GM12878 (cell line): Measurements from ENCODE around the gene NFYA. TPM values are rescaled to one million over a fixed set of nuclear protein-coding genes. Genes with fewer than 3 reads are reported as not detected.

ENCODE experiments used
- ATAC-seq: fragments of 200-7000 bp; cut with Tn5 transposase; 3 replicates; pipeline ENCODE4 v1.9.1; 2020; ENCODE audit warnings: mild to moderate bottlenecking, moderate library complexity
- BruUV-seq: library from RNA; stranded (reverse); fragments of 400-500 nt; replicated peaks from 2 replicates; lab custom pipeline; 2021; lab: Mats Ljungman, UMichigan
- CTCF ChIA-PET: fragments of 300-600 bp; sonication (Branson Sonifier 250); formaldehyde crosslinking; extraction: SDS; loops from one replicate; lab custom pipeline; 2021; ENCODE audit warnings: inconsistent platforms; lab: Yijun Ruan, JAX
- POLR2A ChIA-PET: fragments of 350-600 bp; formaldehyde crosslinking; extraction: SDS; loops from one replicate; lab custom pipeline; 2021; ENCODE audit warnings: inconsistent platforms; lab: Charles Lee
- RAD21 ChIA-PET: fragments of 300-600 bp; sonication (Branson Sonifier 250); formaldehyde crosslinking; loops from one replicate; lab custom pipeline; 2023; ENCODE audit warnings: antibody characterized with exemption; ENCODE audit not compliant: unreplicated experiment; lab: Charles Lee
- SMC1A ChIA-PET: fragments of 300-600 bp; sonication (Branson Sonifier 250); formaldehyde crosslinking; loops from one replicate; lab custom pipeline; 2023; ENCODE audit not compliant: unreplicated experiment, uncharacterized antibody; lab: Charles Lee
- DNase-seq: peaks from one replicate; pipeline ENCODE4 v3.0.0-alpha.2; 2011; ENCODE audit warnings: low read depth, low spot score
- FAIRE-seq: peaks from 3 replicates; lab custom pipeline; 2011; peaks lifted over from hg19 to GRCh38; lab: Jason Lieb, UNC
- H2AFZ ChIP-seq: 2 replicates; pipeline ENCODE4 v1.6.0; 2011; ENCODE audit warnings: low read depth, low read length, control low read depth; ENCODE audit not compliant: control insufficient read depth
- H3K27ac ChIP-seq: 2 replicates; pipeline ENCODE4 v1.5.1; 2011; ENCODE audit warnings: control low read depth; ENCODE audit not compliant: control insufficient read depth, insufficient read depth
- H3K27me3 ChIP-seq, 2 experiments: replicated peaks in 1 of 2; 2 replicates each; pipeline versions ENCODE4 v1.6.0 to v1.6.1; 2011; ENCODE audit warnings: low read length in 1 of 2; ENCODE audit not compliant: control insufficient read depth in 2 of 2, insufficient read depth in 2 of 2
- H3K36me3 ChIP-seq, 2 experiments: 2 replicates each; pipeline ENCODE4 v1.5.1; 2011; ENCODE audit warnings: low read length in 1 of 2; ENCODE audit not compliant: control insufficient read depth in 2 of 2, insufficient read depth in 2 of 2
- H3K4me1 ChIP-seq: 2 replicates; pipeline ENCODE4 v1.6.1; 2011; ENCODE audit warnings: mild to moderate bottlenecking, low read length, moderate library complexity, mixed read lengths; ENCODE audit not compliant: control insufficient read depth, insufficient read depth
- H3K4me2 ChIP-seq: 2 replicates; pipeline ENCODE4 v1.6.0; 2011; ENCODE audit warnings: control low read depth; ENCODE audit not compliant: control insufficient read depth, insufficient read depth
- H3K4me3 ChIP-seq: fragments of 200-600 bp; sonication (generic); 2 replicates; pipeline ENCODE4 v1.5.1; 2016
- H3K79me2 ChIP-seq: 2 replicates; pipeline ENCODE4 v1.6.0; 2011; ENCODE audit warnings: low read length; ENCODE audit not compliant: control insufficient read depth, insufficient read depth
- H3K9ac ChIP-seq: 2 replicates; pipeline ENCODE4 v1.8.0; 2011; ENCODE audit warnings: low read length, control low read depth, mixed read lengths; ENCODE audit not compliant: control insufficient read depth, insufficient read depth
- H3K9me3 ChIP-seq: replicated peaks from 3 replicates; pipeline ENCODE4 v1.5.1; 2011; ENCODE audit warnings: mild to moderate bottlenecking, low read length; ENCODE audit not compliant: control insufficient read depth, insufficient read depth
- H4K20me1 ChIP-seq: 2 replicates; pipeline ENCODE4 v1.6.0; 2011; ENCODE audit not compliant: control insufficient read depth, insufficient read depth
- CREM ChIP-seq: IDR thresholded peaks from 2 replicates; pipeline ENCODE4 v1.6.1; 2014; ENCODE audit warnings: antibody characterized with exemption, low read depth
- HSF1 ChIP-seq: fragments of 150-350 bp; IDR thresholded peaks from 2 replicates; pipeline ENCODE4 v1.6.1; 2014; ENCODE audit warnings: mild to moderate bottlenecking, low read depth, low read length
- IKZF2 ChIP-seq, 2 experiments: fragments of 450-650 bp; IDR thresholded peaks; 2 replicates each; pipeline ENCODE4 v1.6.1; 2017; ENCODE audit warnings: mild to moderate bottlenecking in 2 of 2, moderate library complexity in 2 of 2
- NBN ChIP-seq: fragments of 450-650 bp; IDR thresholded peaks from 2 replicates; pipeline ENCODE4 v1.6.1; 2016
- POU2F2 ChIP-seq: IDR thresholded peaks from 3 replicates; pipeline ENCODE4 v1.6.1; 2011; ENCODE audit warnings: low read depth, mild to moderate bottlenecking, low read length, borderline replicate concordance
- WGBS: methylation state at CpG from one replicate; pipeline ENCODE4 v1.1.6; 2016; ENCODE audit warnings: low lambda C conversion rate; ENCODE audit not compliant: insufficient replicate concordance, insufficient coverage; ENCODE audit errors: missing lambda C conversion rate; 5-methylcytosine and 5-hydroxymethylcytosine counted together
- in situ Hi-C: fragments of 300-500 bp; cut with MboI; formaldehyde crosslinking; loops from 9 replicates; pipeline ENCODE4 v1.14.3; 2018; ENCODE audit warnings: mixed read lengths
- intact Hi-C: fragments of 100-400 bp; cut with micrococcal nuclease; formaldehyde crosslinking; loops from one replicate; pipeline ENCODE4 v1.14.2; 2022; ENCODE audit not compliant: unreplicated experiment
- polyA plus RNA-seq, 11 experiments: library from polyadenylated mRNA; depleted of rRNA in 4 of 11; unstranded in 6 of 11; stranded (reverse) in 5 of 11; fragments of >200 nt; fragmentation: Nextera tagmentation in 4 of 11; fragmentation: Illumina TruSeq in 1 of 11; extraction: Ambion mirVana in 4 of 11; extraction: Trizol in 1 of 11; gene quantifications; 1 replicate in 1 of 11; 2 replicates in 10 of 11; pipeline versions ENCODE4 v1.2.1 to v1.2.3, GENCODE V29; 2011 to 2016; ENCODE audit warnings: inconsistent platforms in 2 of 11, missing spikeins in 2 of 11, low read depth in 1 of 11
- total RNA-seq, 4 experiments: library from RNA; depleted of rRNA in 3 of 4; stranded (reverse); fragments of >200 nt in 3 of 4; fragmentation: Illumina TruSeq in 1 of 4; extraction: Trizol in 1 of 4; gene quantifications; 2 replicates each; pipeline versions ENCODE4 v1.2.1 to v1.2.3, GENCODE V29; 2013 to 2021

Gene NFYA
- total and polyA plus RNA-seq, 10 of the 15 experiments (the other 5 are each of a cell fraction or from before 2014, with no cell fraction given), result 6.4 to 36.5 (median 19.1) TPM

GRCh38 chr6:41036601-41037000 lies 36.2 kb upstream of the NFYA start:
- H3K27ac ChIP-seq, result no peak overlapping the region
- H3K27me3 ChIP-seq, result no peaks in the 10 kb centered on the region
- WGBS, result 42% methylated on average over 2 of the region's 2 CpGs
- ChIA-PET POLR2A (interaction anchor here (0.6 kb wide), 1 partner anchor 489 kb away, joined by 3 read pairs; no protein-coding TSS in a partner anchor), RAD21 (no interaction called here), SMC1A (interaction anchor here (0.9 to 1.8 kb wide), 4 partner anchors 8 to 730 kb away, joined by 3 to 5 read pairs (median 4); no protein-coding TSS in a partner anchor), CTCF (interaction anchor here (0.9 to 7.7 kb wide), 8 partner anchors 9 to 37 kb away, joined by 3 to 62 read pairs (median 4); partner anchors contain the start of genes APOBEC2, NFYA and OARD1)
- FAIRE-seq, result no peak
- H4K20me1 ChIP-seq, result no peaks in the 10 kb centered on the region
- no peaks in the 10 kb centered on the region for H3K79me2 ChIP-seq
- H3K4me1 ChIP-seq, result no peaks in the 10 kb centered on the region
- H3K9ac ChIP-seq, result no peak overlapping the region
- H3K4me2 ChIP-seq, result no peak overlapping the region
- H2AFZ ChIP-seq, result no peak overlapping the region
- DNase-seq, result no peak
- no peaks in the 10 kb centered on the region for H3K36me3 ChIP-seq
- intact Hi-C loops (no loop called here), in situ Hi-C loops (no loop called here)
- ATAC-seq, result no peak
- TF ChIP-seq CREM (no peak), IKZF2 (IDR thresholded peaks at IDR 0.05) (no peak), NBN (no peak), HSF1 (no peak), POU2F2 (no peak)
- BruUV-seq, result no TSS peak
- H3K4me3 ChIP-seq, result no peak overlapping the region
- H3K9me3 ChIP-seq, result no peaks in the 10 kb centered on the region
